Measurements from ENCODE around the gene MUS81.
"Not testable (repeated sequence)": the region's sequence is repeated elsewhere in the genome, so short reads cannot be mapped to it uniquely, and the experiment has no call there.

The MUS81 gene

GRCh38 chr11:65847746-65848145 lies 12.5 kb upstream of the MUS81 start:
- no peak for DNase-seq (ENCODE audit: low read depth in 2 of 2, low spot score in 1 of 2)

DNA sequence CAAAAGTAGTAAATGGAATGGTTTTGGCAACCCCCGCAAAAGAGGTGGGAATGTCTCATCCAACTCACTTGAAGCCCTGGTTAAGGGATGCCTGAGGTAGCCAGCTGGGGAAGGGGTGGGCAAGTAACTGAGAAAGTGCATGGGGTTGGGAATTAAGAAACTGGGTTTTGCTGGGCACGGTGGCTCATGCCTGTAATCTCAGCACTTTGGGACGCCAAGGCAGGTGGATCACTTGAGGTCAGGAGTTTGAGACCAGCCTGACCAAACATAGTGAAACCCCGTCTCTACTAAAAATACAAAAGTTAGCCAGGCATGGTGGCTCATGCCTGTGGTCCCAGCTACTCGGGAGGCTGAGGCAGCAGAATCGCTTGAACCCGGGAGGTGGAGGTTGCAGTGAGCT lies 11.5 kb upstream of the MUS81 start:
- not testable (repeated sequence) for DNase-seq (ENCODE audit: low read depth in 2 of 2, low spot score in 1 of 2)

- DNase-seq (ENCODE audit: low read depth in 2 of 2, low spot score in 1 of 2), result no peak
Observed at GRCh38 chr11:65849366-65849765, 10.9 kb upstream of the MUS81 start.

DNA sequence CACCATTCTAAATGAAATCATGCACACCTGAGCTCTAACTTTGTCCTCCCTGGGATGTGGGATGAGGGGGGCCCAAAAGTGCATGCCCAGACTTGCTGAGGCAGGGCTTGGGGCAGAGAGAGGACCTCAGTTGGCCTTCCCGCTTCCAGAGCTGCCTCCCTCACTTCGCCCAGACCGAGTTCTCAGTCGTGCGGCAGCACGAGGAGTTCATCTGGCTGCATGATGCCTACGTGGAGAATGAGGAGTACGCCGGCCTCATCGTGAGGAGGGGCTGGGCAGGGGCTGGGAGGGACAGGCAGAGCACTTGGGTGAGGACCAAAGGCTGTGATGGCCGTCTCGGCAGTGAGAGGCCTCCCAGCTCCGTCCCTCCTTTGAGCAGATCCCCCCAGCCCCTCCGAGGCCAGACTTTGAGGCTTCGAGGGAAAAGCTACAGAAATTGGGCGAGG lies 10.4 kb upstream of the MUS81 start:
- no peak for DNase-seq (ENCODE audit: low read depth in 2 of 2, low spot score in 1 of 2)

DNA sequence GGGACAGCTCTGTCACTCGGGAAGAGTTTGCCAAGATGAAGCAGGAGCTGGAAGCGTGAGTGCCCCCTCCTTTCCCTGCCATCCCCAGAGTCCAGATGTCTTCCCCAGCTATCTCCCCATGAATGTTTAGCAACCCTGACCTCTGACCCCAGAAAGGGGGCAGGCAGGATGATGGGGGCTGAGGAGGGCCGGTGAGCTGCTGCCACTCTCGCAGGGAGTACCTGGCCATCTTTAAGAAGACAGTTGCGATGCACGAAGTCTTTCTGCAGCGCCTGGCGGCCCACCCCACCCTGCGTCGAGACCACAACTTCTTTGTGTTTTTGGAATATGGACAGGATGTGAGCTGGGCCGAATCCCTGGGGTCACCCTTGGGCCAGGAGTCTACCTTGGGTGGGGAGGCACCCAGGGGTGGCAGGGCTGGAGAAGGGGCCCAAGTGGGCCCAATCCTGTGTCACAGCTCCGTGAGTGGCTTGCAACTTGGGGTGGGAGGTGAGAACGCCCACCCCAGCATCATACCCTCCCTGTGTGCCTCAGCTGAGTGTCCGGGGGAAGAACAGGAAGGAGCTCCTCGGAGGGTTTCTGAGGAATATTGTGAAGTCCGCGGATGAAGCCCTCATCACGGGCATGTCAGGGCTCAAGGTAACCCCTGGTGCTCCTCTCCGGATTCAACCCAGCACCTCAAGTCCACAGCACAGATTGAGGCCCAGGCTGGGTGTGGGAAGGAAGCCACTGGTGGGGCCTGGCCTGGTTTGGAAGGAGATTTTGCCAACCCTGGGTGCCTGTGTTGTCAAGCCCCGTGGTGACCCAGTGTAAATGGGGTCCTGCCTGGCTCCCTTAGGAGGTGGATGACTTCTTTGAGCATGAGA lies 9.8 kb upstream of the MUS81 start:
- no peak for DNase-seq (ENCODE audit: low read depth in 2 of 2, low spot score in 1 of 2)

DNA sequence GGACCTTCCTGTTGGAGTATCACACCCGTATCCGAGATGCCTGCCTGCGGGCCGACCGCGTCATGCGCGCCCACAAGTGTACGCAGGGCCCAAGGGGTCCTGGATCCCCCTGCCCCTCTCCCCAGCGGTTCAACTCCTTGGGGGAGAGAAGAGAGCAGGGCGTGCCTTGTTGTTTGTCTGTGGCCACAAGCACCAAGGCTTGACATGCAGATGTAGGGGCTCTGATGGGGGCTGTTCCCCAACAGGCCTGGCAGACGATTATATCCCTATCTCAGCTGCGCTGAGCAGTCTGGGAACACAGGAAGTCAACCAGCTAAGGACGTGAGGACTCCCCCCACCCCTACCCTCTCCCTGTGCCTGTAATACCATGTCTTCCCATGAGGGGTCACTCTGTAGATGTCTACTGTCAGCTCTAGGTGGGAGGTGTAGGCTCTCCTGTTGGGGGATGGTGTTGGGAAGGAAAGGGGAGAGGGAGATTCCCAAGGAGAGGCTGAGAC lies 9.1 kb upstream of the MUS81 start:
- DNase-seq (ENCODE audit: low read depth in 2 of 2, low spot score in 1 of 2), result no peak

GRCh38 chr11:65851811-65852507 lies 8.3 kb upstream of the MUS81 start:
- DNase-seq (ENCODE audit: low read depth in 2 of 2, low spot score in 1 of 2), result no peak

DNA sequence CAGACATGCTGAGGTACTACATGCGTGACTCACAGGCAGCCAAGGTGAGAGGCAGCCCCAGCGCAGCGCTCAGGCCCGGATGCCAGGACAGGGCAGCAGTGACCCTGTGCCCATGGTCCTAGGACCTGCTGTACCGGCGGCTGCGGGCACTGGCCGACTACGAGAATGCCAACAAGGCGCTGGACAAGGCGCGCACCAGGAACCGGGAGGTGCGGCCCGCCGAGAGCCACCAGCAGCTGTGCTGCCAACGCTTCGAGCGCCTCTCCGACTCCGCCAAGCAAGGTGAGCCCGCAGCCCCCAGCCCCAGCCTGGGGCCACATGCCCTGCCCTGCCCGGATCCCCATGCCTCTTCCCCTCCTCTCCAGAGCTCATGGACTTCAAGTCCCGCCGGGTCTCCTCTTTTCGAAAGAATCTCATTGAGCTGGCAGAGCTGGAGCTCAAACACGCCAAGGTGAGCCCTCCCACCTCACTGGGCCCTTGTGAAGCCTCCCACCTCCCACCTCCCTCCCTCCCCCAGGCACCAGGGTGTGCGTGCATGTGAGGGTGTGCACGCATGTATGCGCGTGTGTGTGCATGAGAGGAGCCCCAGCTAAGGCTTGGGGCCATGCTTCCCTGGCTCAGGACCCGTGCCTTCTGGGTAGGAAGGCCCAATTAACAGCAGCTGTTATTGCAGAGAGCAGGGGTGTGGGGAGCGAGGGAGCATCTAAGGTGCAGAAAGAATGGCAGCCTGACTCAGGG lies 7.6 kb upstream of the MUS81 start:
- no peak for DNase-seq (ENCODE audit: low read depth in 2 of 2, low spot score in 1 of 2)

DNA sequence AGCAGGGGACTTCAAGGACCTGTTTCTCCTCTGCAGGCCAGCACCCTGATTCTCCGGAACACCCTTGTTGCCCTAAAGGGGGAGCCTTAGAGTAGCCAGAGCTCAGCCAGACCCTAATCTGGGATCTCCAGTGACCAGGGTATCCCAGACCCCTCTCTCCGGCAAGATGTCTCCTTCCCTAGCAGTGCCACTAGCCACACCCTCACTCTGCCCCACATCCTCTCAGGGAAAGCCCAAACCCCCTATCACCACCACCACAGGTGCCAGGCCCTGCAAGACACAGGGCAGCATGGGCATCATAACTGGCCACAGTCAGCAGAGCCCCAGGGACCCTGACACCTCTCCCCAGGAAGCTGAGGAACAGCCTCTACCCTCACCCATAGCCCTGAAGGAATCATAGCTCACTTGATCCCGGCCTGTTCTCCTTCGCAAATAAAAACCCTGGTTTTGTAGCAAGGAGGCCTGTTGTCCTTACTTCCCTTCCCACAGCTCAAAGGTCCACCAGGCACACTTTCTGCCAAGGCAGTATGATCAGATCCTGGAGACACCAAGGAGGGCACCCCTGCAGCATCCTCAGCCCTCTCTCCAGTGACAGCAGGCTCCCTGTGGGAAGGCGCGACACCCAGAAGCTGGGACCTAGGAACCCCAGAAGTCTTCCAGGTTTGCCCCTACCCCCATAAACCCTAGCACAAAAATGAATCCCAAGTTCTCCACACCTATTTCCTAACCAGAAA lies 6.8 kb upstream of the MUS81 start:
- DNase-seq (ENCODE audit: low read depth in 2 of 2, low spot score in 1 of 2), result no peak

GRCh38 chr11:65854161-65854592 lies 6.1 kb upstream of the MUS81 start:
- DNase-seq (ENCODE audit: low read depth in 2 of 2, low spot score in 1 of 2), result no peak

DNA sequence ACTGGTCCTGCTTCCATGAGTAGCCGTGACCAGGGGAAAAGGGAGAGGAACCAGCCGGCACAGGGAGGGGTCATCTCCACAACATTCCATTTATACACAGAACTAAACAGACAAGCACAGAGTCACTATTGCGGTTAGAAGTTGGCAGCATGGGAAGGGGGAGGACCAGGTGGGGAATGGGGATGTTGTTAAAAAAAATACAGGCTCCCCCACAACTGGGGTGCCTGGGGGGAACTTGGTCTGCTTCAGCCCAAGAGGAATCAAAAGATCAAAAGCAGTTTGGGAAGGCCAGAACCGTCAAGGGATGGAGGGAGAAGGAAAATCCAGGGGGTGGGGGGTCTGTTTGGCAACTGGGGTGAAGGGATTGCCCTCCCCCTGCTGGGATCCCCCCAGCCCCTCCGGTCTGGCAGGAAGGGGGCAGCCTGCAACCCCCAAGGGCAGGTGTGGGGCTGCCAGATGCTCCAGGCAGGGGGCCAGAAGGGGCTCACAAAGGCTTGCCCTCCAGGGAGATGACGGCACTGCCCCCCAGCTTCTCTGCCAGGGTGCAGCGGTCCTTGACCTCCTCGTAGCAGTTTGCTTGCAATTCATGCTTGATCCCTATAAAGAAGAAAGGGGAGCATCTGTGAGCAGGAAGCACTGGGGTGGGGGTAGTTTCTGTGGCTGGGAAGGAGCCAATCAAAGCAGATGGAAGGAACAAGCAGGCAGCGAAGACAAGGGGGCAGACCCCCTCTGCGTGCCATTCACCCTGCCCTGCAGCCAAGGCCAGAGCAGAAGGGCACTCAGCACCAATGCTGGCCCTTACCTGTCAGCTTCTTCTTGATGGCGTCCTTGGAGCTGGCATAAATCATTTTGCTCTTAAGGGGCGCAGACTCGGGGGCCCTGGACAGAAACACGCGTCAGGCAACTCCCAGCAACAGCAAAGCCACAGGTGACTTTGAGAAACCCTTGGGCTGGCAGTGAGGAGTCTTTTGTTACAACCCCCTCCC lies 5.1 kb upstream of the MUS81 start:
- DNase-seq (ENCODE audit: low read depth in 2 of 2, low spot score in 1 of 2), result no peak

DNA sequence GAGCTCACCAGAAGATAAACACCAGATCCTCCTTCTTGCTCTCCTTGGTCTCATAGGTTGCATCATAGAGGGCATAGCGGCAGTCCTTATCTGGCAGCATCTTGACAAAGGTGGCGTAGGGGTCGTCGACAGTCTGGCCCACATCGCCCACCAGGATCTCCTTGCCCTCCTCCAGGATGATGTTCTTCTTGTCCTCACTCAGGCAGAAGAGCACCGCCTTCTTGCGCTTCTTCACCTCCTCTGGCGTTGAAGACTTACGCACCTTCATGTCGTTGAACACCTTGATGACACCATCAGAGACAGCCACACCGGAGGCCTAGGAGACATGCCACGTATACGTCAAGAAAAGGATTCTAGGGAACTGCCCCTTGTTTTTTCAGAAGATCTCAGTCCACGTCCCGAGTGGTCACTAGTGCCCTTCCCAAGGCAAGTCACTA lies 4.3 kb upstream of the MUS81 start:
- no peak for DNase-seq (ENCODE audit: low read depth in 2 of 2, low spot score in 1 of 2)

- DNase-seq (ENCODE audit: low read depth in 2 of 2, low spot score in 1 of 2), result peak; percentile 65 to 72
Observed at GRCh38 chr11:65856689-65857499, 3.3 kb upstream of the MUS81 start.

DNA sequence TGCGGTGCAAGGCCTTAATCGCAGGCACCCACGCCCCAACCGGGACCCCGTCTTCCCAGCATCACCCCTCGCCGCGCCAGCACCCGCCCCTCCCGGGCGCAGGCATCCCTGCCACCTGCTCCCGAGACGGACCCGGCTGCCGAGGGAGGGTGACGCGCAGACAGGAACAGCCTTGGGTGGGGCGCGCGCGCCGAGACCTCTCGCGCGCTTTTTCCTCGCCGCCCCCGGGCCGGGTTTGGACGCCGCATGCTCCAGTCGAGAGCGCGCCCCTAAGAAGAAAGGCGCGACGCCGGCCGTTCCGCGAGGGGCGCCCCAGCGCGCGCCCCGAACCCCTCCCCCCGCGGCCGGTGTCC lies 2.8 kb upstream of the MUS81 start:
- DNase-seq (ENCODE audit: low read depth in 2 of 2, low spot score in 1 of 2), result peak in 1 of 2 donors; percentile 26

DNA sequence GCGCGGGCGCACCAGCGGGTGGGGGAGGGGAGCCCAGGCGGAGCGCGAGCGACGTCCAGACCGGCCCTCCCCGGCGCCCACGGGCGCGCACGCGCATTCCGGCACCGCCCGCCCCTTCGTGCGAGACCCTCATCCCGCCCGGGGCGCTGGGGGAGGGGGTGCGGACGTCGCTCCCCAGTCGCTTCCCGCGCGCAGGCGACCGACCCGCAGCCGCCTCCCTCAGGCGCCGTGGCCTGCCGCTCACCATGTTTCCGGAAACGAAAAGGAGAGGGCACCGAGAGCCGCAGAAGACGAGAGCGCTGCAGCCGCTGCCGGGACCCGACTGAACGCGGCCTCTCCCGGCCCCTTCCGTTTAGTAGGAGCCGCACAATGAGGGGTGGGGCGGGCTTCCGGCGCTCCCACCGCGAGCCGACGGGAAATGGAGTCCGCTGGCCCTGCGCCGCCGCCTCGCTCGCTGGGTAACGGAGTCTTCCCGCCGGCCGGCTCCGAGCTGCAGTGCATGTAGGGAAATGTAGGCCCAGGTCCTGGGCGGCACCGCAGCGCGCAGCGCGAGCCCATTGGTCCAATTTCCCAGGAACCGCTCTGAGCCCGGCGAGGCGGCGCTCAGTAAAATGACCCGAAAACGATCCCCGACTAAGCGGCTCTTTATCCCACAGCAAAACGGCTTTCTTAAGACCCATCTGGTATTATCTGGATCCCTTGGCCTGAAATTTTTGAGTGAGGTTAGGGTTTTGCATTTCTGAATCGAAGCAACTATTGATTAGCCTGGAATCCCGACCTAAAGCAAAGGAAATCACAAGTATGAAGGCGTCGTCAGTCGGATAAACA lies 2.2 kb upstream of the MUS81 start, which contains the start of gene CFL1:
CFL1 (minus strand) TSS at position 328 of the 828 bp plus-strand sequence; CDS start at position 247, 81 bp downstream.
- peak; percentile 90 to 95 for DNase-seq (ENCODE audit: low read depth in 2 of 2, low spot score in 1 of 2)

GRCh38 chr11:65858681-65859087 lies 1.5 kb upstream of the MUS81 start:
- DNase-seq (ENCODE audit: low read depth in 2 of 2, low spot score in 1 of 2), result no peak

- peak; percentile 92 to 99 for DNase-seq (ENCODE audit: low read depth in 2 of 2, low spot score in 1 of 2)
Observed at GRCh38 chr11:65859095-65859811, 980 bp upstream of the MUS81 start.

Data from stimulated activated CD8-positive, alpha-beta memory T cell treated with anti-CD3 and anti-CD28 coated beads, Interleukin-4, amount 100 ng/mL, for 4 hours (primary cell).